GOT3 (cell line): ENCODE data around the gene HS3ST5.
"Not testable (repeated sequence)": the region's sequence is repeated elsewhere in the genome, so short reads cannot be mapped to it uniquely, and the experiment has no call there.

ENCODE experiments used
- DNase-seq: peaks from one replicate; lab custom pipeline; 2025; ENCODE audit warnings: mixed read lengths; lab: John Stamatoyannopoulos, UW

Gene HS3ST5

GRCh38 chr6:114151064-114151690 is 191.6 kb downstream of the HS3ST5 start:
- no peak for DNase-seq

- DNase-seq = not testable (repeated sequence)
Observed at GRCh38 chr6:114149182-114149581, 193.6 kb downstream of the HS3ST5 start.

GRCh38 chr6:114144887-114145851 is 197.7 kb downstream of the HS3ST5 start:
- DNase-seq = no peak

GRCh38 chr6:114142258-114142657 is 200.6 kb downstream of the HS3ST5 start:
- DNase-seq = no peak

- no peak for DNase-seq
Observed at GRCh38 chr6:114140416-114140815, 202.4 kb downstream of the HS3ST5 start.

- DNase-seq = no peak
Observed at GRCh38 chr6:114138577-114139248, 204.1 kb downstream of the HS3ST5 start.

- no peak for DNase-seq
Observed at GRCh38 chr6:114135363-114135971, 207.4 kb downstream of the HS3ST5 start.

- no peak for DNase-seq
Observed at GRCh38 chr6:114133816-114134215, 209.0 kb downstream of the HS3ST5 start.

- no peak for DNase-seq
Observed at GRCh38 chr6:114131945-114132344, 210.9 kb downstream of the HS3ST5 start.

- no peak for DNase-seq
Observed at GRCh38 chr6:114125576-114125975, 217.2 kb downstream of the HS3ST5 start.

GRCh38 chr6:114121913-114122662 is 220.7 kb downstream of the HS3ST5 start:
- no peak for DNase-seq

- no peak for DNase-seq
Observed at GRCh38 chr6:114119056-114119455, 223.8 kb downstream of the HS3ST5 start.

GRCh38 chr6:114115652-114116051 is 227.2 kb downstream of the HS3ST5 start:
- no peak for DNase-seq

- no peak for DNase-seq
Observed at GRCh38 chr6:114108119-114109002, 234.5 kb downstream of the HS3ST5 start.

- DNase-seq = no peak
Observed at GRCh38 chr6:114106020-114106419, 236.8 kb downstream of the HS3ST5 start.

- no peak for DNase-seq
Observed at GRCh38 chr6:114101255-114101654, 241.6 kb downstream of the HS3ST5 start.

- no peak for DNase-seq
Observed at GRCh38 chr6:114100215-114100994, 242.4 kb downstream of the HS3ST5 start.

GRCh38 chr6:114096561-114097172 is 246.2 kb downstream of the HS3ST5 start:
- DNase-seq = no peak

GRCh38 chr6:114092943-114093342 is 249.9 kb downstream of the HS3ST5 start:
- no peak for DNase-seq
